Amniotic epithelial cell (primary cell): Measurements from ENCODE around the gene SYCE3.

Experiments
- DNase-seq: peaks from one replicate; pipeline ENCODE4 v3.0.0-alpha.2; 2010; ENCODE audit warnings: low read depth

SYCE3 gene

DNA sequence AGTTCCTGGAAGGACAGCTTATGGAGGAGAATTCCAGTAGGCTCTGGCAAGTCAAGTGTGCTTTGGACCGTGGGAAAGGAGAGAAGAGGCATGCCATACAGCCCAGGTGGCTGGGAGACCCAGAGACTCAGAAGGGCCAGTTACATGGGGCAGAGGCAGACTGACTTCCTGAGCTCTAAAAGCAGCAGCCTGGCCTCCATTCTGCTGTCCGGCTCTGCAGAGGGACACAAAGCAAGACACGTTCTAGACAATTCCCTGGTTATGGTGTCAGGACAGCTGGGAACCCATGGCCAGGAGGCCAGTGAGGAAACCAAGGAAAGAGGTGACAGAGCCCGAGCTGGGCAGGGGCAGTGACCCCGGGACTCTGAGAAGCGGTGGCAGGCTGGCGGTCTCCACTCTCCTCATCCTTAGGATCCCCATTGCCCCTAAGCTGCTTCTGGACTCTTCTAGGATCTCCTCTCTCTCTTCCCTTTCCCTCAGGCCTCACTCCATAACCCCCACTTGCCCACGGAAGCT is 12.8 kb upstream of the SYCE3 start:
- no peak for DNase-seq

GRCh38 chr22:50574383-50574755 is 11.7 kb upstream of the SYCE3 start:
- DNase-seq: no peak

GRCh38 chr22:50573491-50574382 is 11.0 kb upstream of the SYCE3 start:
- no peak for DNase-seq

- no peak for DNase-seq
Measured at GRCh38 chr22:50572965-50573364, 10.2 kb upstream of the SYCE3 start.

- no peak for DNase-seq
Measured at GRCh38 chr22:50571264-50572175, 8.8 kb upstream of the SYCE3 start.

DNA sequence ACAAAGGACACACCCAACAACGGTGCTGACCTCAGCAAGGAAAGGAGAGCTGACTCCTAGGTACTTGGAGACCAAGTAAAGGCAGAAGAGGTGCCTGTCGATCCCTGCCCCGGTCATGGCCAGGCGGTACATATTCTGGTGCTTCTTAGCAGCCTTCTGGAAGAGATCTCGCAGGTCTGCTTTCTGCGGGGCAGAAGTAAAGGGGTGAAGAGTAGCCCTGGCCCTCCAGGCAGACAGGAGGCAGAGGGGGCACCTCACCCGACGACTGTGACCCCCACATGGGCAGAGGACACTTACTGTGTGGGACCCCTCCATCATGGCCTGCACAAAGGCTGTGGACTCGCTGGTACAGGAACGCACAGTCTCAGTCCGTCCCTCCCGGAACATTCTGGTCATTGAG is 8.1 kb upstream of the SYCE3 start:
- DNase-seq: no peak

- no peak for DNase-seq
Measured at GRCh38 chr22:50569896-50570535, 7.3 kb upstream of the SYCE3 start.

- no peak for DNase-seq
Measured at GRCh38 chr22:50569041-50569459, 6.3 kb upstream of the SYCE3 start.

DNA sequence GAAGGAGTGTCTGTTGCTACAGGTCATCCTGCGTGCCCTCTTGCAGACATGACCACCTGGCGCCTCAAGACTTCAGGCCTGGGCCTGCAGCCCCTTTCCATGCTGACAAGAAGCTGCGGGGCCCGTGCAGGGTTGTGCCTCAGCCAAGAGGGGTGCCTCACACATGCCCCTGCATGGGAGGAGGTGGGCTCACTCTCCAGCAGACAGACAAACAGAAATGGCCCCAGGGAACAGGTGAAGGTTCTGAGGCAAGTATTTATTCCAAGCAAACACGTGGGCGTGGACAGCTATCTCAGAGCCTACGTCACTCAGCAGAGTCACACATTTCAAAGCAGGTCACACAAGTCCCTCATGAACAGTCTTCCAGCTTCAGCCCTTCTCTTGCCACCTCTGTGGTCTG is 5.9 kb upstream of the SYCE3 start:
- no peak for DNase-seq

DNA sequence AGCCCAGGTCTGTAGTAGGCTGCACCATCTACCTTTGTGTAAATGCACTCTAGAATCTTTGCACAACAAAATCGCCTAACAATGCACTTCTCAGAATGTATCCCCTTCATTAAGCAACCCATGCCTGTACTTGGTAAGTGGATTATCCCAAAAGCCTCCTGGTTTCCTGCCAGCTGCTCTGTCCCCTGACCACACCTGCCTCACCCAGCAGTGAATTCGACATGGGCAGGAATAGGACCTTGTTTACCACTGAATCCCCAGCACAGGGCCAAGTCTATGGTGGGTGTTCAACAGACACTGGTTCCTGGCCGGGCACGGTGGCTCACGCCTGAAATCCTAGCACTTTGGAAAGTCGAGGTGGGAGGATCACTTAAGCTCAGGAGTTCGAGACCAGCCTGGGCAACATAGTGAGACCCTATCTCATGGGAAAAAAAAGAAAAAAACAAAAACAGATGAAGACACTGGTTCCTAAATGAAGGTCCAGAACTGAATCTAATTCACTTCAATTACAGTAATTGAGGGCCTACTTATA is 5.1 kb upstream of the SYCE3 start:
- no peak for DNase-seq

GRCh38 chr22:50564289-50564688 is 1.6 kb upstream of the SYCE3 start:
- DNase-seq: no peak

- no peak for DNase-seq
Measured at GRCh38 chr22:50563413-50564160, 868 bp upstream of the SYCE3 start.

DNA sequence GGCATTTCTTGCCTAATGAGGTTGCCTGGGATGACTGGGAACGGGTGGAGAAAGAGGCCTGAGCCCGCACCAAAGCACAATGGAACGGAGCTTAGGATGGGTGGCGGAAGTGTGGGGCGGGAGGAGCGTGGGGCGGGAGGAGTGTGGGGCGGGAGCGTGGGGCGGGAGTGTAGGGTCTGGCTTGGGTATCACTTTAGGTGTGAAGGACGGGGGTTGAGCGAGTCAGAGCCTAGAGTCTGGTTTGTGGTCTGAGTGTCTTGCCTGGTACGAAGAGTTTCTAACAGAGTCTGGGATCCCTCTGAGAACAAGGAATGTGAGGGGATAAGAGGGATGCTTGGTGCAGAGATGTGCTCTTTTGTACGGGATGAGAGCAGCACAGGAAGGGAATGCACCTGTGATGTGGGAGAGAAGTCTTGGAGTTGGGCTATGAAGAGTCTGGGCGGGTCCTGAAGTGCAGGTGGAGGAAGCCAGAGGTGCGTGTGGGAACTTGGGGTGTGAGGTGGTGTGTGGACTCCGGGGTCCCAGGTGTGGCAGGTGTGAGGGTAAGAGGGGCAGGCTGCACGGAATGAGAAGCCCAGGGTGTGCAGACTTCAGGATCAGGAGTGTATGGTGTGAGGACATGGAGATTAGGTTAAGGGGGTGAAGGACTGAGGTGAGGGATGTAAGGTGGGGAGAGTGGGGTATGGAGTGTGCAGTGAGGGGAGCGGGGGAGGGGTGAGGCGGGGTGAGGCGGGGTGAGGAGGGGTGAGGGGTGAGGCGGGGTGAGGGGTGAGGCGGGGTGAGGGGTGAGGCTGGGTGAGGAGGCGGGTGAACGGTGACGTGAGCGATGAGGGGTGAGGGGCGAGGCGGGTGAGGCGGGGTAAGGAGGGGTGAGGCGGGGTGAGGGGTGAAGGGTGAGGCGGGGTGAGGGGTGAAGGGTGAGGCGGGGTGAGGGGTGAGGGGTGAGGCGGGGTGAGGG is 1.0 kb downstream of the SYCE3 start:
- no peak for DNase-seq

DNA sequence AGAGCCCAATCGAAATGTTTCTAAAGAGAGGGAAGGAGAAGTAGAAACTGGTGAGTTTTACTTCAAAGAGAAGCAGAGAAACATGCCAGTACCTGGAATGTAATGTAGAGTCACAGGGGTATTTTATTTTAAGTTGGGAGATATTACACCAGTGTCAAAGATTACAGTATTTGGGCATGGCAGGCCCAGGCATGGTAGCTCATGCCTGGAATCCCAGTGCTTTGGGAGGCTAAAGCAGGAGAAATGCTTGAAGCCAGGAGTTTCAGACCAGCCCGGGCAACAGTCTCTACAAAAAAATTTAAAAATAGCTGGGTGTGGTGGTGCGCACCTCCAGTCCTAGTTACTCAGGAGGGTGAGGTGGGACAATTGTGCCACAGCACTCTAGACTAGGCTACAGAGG is 2.7 kb downstream of the SYCE3 start:
- no peak for DNase-seq

GRCh38 chr22:50556703-50557102 is 6.0 kb downstream of the SYCE3 start:
- DNase-seq: no peak

- no peak for DNase-seq
Measured at GRCh38 chr22:50553310-50553709, 9.4 kb downstream of the SYCE3 start.

DNA sequence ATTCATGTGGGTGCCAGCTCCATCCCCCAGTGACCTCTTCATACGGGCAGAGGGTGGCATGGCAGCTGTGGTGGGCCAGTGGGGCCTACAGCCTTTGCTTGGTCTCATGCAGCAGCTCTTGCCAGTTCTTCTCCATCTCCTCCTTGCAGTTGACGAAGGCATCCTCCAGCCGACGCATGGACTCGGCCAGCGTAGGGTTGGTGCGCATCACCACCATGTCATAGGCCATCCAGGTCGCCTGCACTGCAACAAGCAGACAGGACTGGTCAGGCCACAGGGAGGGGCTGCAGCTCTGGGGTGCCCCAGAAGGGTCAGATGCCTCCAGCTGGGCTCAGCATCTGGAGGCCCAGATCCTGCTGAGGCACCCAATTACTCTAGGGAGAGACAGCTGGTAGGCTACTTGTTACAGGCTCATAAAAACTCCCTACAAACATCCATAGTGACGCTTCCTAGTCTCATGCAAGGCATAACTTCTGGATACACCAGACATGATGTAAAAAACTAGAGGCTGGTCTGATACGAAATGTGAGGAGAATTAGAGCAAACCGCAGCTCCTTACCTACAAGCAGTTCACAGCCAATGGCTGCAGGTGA is 11.5 kb downstream of the SYCE3 start:
- no peak for DNase-seq

GRCh38 chr22:50550395-50550794 is 12.3 kb downstream of the SYCE3 start:
- no peak for DNase-seq

GRCh38 chr22:50548921-50549790 is 13.6 kb downstream of the SYCE3 start:
- no peak for DNase-seq
